Measurements from ENCODE around the gene LIN9.
A peak's percentile ranks its signal among the peaks of the same experiment; 100 is the strongest.

The LIN9 gene, protein sequence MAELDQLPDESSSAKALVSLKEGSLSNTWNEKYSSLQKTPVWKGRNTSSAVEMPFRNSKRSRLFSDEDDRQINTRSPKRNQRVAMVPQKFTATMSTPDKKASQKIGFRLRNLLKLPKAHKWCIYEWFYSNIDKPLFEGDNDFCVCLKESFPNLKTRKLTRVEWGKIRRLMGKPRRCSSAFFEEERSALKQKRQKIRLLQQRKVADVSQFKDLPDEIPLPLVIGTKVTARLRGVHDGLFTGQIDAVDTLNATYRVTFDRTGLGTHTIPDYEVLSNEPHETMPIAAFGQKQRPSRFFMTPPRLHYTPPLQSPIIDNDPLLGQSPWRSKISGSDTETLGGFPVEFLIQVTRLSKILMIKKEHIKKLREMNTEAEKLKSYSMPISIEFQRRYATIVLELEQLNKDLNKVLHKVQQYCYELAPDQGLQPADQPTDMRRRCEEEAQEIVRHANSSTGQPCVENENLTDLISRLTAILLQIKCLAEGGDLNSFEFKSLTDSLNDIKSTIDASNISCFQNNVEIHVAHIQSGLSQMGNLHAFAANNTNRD

DNA sequence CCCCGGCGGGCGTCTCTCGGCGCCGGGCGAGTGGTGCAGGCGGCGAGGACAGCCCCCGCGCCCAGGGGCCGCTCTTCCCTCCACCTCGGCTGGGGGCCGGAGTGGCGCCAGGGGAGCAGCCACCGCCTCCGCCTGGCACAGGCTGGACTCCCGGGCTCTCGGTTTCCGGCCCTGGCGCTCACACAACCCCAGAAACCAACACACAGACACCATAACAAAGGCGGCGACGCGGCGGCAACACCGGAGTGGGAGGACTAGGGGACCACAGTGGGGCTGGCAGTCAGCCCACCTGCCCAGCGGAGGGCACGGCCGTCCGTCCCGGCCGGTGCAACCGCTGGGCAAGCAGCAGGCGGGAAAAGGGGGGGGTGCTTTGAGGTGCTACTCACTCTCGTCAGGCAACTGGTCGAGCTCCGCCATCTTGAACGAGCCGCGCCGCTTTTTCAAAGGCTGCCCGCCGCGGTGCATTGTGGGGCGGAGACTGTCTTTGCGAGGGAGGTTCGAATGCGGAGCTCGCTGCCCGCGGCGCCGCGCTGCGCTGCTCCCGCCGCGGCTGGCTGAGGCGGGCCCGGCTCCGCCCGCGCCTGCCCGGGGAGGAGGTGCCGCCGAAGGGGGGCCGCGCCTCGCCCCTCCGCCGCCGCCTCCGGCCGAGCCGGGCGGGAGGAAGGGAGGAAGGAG, at the start of gene LIN9:
LIN9 (minus strand) TSS at position 442 of the 675 bp plus-strand sequence; CDS start at position 417, 25 bp downstream.
- TF ChIP-seq, protein P1, sequence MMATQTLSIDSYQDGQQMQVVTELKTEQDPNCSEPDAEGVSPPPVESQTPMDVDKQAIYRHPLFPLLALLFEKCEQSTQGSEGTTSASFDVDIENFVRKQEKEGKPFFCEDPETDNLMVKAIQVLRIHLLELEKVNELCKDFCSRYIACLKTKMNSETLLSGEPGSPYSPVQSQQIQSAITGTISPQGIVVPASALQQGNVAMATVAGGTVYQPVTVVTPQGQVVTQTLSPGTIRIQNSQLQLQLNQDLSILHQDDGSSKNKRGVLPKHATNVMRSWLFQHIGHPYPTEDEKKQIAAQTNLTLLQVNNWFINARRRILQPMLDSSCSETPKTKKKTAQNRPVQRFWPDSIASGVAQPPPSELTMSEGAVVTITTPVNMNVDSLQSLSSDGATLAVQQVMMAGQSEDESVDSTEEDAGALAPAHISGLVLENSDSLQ (IDR thresholded peaks at IDR 0.05) = peak; percentile 32; the same call in 1 of the 2 replicates
- TF ChIP-seq BHLHE40 (IDR thresholded peaks at IDR 0.05; ENCODE audit: borderline replicate concordance) (no peak), ELF4 (IDR thresholded peaks at IDR 0.05) (peak; percentile 78), FOXM1 (IDR thresholded peaks at IDR 0.05; ENCODE audit: borderline replicate concordance) (peak; percentile 94), CTBP1 (IDR thresholded peaks at IDR 0.05; ENCODE audit: borderline replicate concordance) (no peak), HDGF (IDR thresholded peaks at IDR 0.05; ENCODE audit: borderline replicate concordance) (no peak), L3MBTL2 (conservative IDR thresholded peaks at IDR 0.05) (peak; percentile 32), LEF1 (IDR thresholded peaks at IDR 0.05; ENCODE audit: borderline replicate concordance) (0 out of 2 replicates have a peak, but pooled peaks have one; percentile 84), FOXA1 (IDR thresholded peaks at IDR 0.05) (no peak), SUZ12 (IDR thresholded peaks at IDR 0.05) (no peak), FOXK2 (IDR thresholded peaks at IDR 0.05) (no peak), NFRKB (IDR thresholded peaks at IDR 0.05) (peak; percentile 81), TARDBP (IDR thresholded peaks at IDR 0.05) (no peak), SP1 (IDR thresholded peaks at IDR 0.05) (no peak), ZNF384 (IDR thresholded peaks at IDR 0.05) (no peak), ARNT (IDR thresholded peaks at IDR 0.05) (peak; percentile 80)
- POLR2A ChIA-PET = interaction anchor here (0.5 to 3.3 kb wide), 48 partner anchors 9 to 246 kb away, joined by 3 to 39 read pairs (median 5); partner anchors contain the start of genes H3-3A and PARP1
- DNase-seq (ENCODE audit: extremely low spot score) = peak; percentile 95
- CTCF ChIA-PET = interaction anchor here (1.0 to 1.3 kb wide), 3 partner anchors 17 to 112 kb away, joined by 3 to 9 read pairs (median 3); no protein-coding TSS in a partner anchor

DNA sequence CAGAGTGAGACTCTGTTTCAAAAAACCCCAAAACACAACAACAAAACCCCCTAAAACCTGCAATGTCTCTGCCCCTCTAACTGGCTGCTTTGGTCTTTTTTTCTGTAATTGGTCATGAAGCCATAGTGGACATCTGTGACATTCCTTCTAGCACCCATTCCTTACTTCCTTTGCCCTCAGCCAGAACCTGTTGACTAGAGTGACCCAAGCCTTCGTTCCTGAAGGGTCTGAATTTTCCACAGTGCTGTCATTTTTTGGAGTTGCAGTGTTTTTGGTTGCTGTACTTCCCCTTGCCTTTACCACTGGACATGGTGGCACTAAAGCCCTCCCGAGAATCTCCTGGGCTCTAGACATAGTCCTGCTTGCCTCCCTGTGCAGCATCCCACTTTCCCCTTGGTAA, 48.5 kb upstream of the LIN9 start:
- ChIA-PET CTCF (no interaction called here), POLR2A (no interaction called here)
- DNase-seq (ENCODE audit: extremely low spot score) = no peak

DNA sequence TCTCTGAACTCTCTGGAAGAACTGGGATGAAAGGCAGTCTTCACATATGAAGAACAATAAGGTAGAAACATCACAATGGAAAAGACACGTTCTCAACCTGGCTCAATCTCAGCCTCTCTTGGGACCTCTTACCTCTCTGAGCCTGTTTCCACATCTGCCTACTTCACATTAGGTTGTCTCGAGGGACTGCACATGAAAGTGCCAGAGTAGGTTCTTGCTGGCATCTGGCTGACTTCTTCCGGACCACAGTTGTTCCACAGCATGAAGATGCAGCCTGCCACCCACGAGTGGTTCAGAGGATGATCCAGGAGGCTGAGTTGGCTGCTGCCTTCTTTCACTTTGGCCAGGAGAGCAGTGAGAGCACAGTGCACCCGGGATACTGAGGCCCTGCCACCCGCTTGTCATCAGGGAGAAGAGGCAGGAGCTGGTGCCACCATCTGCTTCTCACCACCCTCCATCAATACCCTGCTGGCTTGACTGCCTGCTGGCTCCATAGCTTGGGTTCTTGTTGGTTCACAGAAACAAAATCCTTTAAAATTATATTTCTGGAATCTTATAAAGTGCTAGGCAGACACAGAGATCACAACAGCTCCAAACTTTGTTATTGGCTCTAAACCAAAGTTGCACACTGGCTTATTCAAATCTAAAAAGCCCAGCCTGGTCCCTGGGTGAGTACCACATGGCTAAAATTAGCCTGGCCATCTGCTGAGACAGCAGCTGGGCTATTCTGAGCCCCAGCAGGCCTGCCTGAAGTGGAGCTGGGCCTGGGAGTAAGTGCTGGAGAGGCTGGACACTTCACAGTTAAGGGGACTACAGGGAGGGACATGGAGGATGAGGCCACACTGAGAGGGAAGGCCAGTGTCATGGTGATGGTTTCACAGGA, 46.9 kb upstream of the LIN9 start:
- no peak for DNase-seq (ENCODE audit: extremely low spot score)
- TF ChIP-seq FOXA1 (IDR thresholded peaks at IDR 0.05) (no peak), ZNF384 (IDR thresholded peaks at IDR 0.05) (no peak), LEF1 (IDR thresholded peaks at IDR 0.05; ENCODE audit: borderline replicate concordance) (no peak), ARNT (IDR thresholded peaks at IDR 0.05) (no peak), SP1 (IDR thresholded peaks at IDR 0.05) (no peak), NFRKB (IDR thresholded peaks at IDR 0.05) (no peak), CTBP1 (IDR thresholded peaks at IDR 0.05; ENCODE audit: borderline replicate concordance) (no peak), ELF4 (IDR thresholded peaks at IDR 0.05) (no peak), SUZ12 (IDR thresholded peaks at IDR 0.05) (no peak), FOXM1 (IDR thresholded peaks at IDR 0.05; ENCODE audit: borderline replicate concordance) (no peak), FOXK2 (IDR thresholded peaks at IDR 0.05) (no peak), TARDBP (IDR thresholded peaks at IDR 0.05) (no peak), L3MBTL2 (conservative IDR thresholded peaks at IDR 0.05) (no peak), HDGF (IDR thresholded peaks at IDR 0.05; ENCODE audit: borderline replicate concordance) (no peak), BHLHE40 (IDR thresholded peaks at IDR 0.05; ENCODE audit: borderline replicate concordance) (no peak)
- TF ChIP-seq, protein P1 (IDR thresholded peaks at IDR 0.05) = no peak
- CTCF ChIA-PET = interaction anchor here (0.6 to 0.8 kb wide), 4 partner anchors 10 to 88 kb away, joined by 3 to 5 read pairs (median 3); no protein-coding TSS in a partner anchor
- POLR2A ChIA-PET = interaction anchor here (1.4 kb wide), 1 partner anchor 47 kb away, joined by 4 read pairs; the partner anchor contains the start of gene LIN9

More for the DNA sequence above, 48.5 kb upstream of the LIN9 start:
- TF ChIP-seq LEF1 (IDR thresholded peaks at IDR 0.05; ENCODE audit: borderline replicate concordance) (no peak), TARDBP (IDR thresholded peaks at IDR 0.05) (no peak), ARNT (IDR thresholded peaks at IDR 0.05) (no peak), ELF4 (IDR thresholded peaks at IDR 0.05) (no peak), HDGF (IDR thresholded peaks at IDR 0.05; ENCODE audit: borderline replicate concordance) (no peak), BHLHE40 (IDR thresholded peaks at IDR 0.05; ENCODE audit: borderline replicate concordance) (no peak), NFRKB (IDR thresholded peaks at IDR 0.05) (no peak)
- TF ChIP-seq, protein P1 (IDR thresholded peaks at IDR 0.05) = no peak

DNA sequence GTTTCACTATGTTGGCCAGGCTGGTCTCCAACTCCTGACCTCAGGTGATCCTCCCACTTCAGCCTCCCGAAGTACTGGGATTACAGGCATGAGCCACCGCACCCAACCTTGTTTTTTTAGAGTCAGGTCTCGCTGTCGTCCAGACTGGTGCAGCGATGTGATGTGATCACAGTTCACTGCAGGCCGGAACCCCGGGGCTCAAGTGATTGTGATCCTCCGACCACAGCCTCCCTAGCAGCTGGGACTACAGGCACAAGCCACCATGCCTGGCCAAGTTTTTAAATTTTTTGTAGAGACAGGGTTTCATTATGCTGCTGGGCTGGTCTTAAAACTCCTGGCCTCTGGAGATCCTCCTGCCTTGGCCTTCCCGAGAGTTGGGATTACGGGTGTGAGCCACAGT, 46.1 kb upstream of the LIN9 start:
- CTCF ChIA-PET = interaction anchor here (1.2 kb wide), 1 partner anchor 36 kb away, joined by 3 read pairs; no protein-coding TSS in a partner anchor

More for the DNA sequence above, 46.1 kb upstream of the LIN9 start:
- POLR2A ChIA-PET = interaction anchor here (1.4 kb wide), 1 partner anchor 46 kb away, joined by 4 read pairs; the partner anchor contains the start of gene LIN9
- DNase-seq (ENCODE audit: extremely low spot score) = no peak
- no peak for TF ChIP-seq ARNT (IDR thresholded peaks at IDR 0.05)
- TF ChIP-seq BHLHE40 (IDR thresholded peaks at IDR 0.05; ENCODE audit: borderline replicate concordance) = no peak
- no peak for TF ChIP-seq CTBP1 (IDR thresholded peaks at IDR 0.05; ENCODE audit: borderline replicate concordance)
- no peak for TF ChIP-seq NFRKB (IDR thresholded peaks at IDR 0.05)
- TF ChIP-seq HDGF (IDR thresholded peaks at IDR 0.05; ENCODE audit: borderline replicate concordance) = no peak
- no peak for TF ChIP-seq FOXM1 (IDR thresholded peaks at IDR 0.05; ENCODE audit: borderline replicate concordance)
- no peak for TF ChIP-seq FOXA1 (IDR thresholded peaks at IDR 0.05)
- TF ChIP-seq L3MBTL2 (conservative IDR thresholded peaks at IDR 0.05) = no peak
- no peak for TF ChIP-seq SUZ12 (IDR thresholded peaks at IDR 0.05)
- TF ChIP-seq ELF4 (IDR thresholded peaks at IDR 0.05) = no peak
- TF ChIP-seq ZNF384 (IDR thresholded peaks at IDR 0.05) = no peak
- no peak for TF ChIP-seq TARDBP (IDR thresholded peaks at IDR 0.05)
- TF ChIP-seq LEF1 (IDR thresholded peaks at IDR 0.05; ENCODE audit: borderline replicate concordance) = no peak
- no peak for TF ChIP-seq SP1 (IDR thresholded peaks at IDR 0.05)
- no peak for TF ChIP-seq FOXK2 (IDR thresholded peaks at IDR 0.05)
- TF ChIP-seq, protein P1 (IDR thresholded peaks at IDR 0.05) = no peak

Data from HEK293T (cell line).